ENCODE data around the gene METTL1.

GRCh38 chr12:57808351-57808750 lies 36.4 kb upstream of the METTL1 start:
- no peak for TF ChIP-seq CTCF (IDR thresholded peaks at IDR 0.05; ENCODE audit: low read depth, low read length, missing input control)
- TF ChIP-seq YY1 (IDR thresholded peaks at IDR 0.05): no peak
